BE2C (cell line): ENCODE measurements around the gene POU6F2.

Experiments
- DNase-seq: peaks from one replicate; pipeline ENCODE4 v3.0.0-alpha.2; 2020
- H3K27me3 ChIP-seq: fragments of 250-450 bp; sonication (Bioruptor Pico); 2 replicates; pipeline ENCODE4 v1.5.1; 2020; ENCODE audit warnings: mild to moderate bottlenecking
- H3K36me3 ChIP-seq: fragments of 250-450 bp; sonication (Bioruptor Pico); 2 replicates; pipeline ENCODE4 v1.5.1; 2020; ENCODE audit warnings: mild to moderate bottlenecking
- H3K4me1 ChIP-seq: fragments of 250-450 bp; sonication (Bioruptor Pico); 2 replicates; pipeline ENCODE4 v1.5.1; 2020
- H3K4me3 ChIP-seq: 2 replicates; pipeline ENCODE4 v1.5.1; 2011; ENCODE audit warnings: low read depth, low read length
- H3K9me3 ChIP-seq: fragments of 250-450 bp; sonication (Bioruptor Pico); 2 replicates; pipeline ENCODE4 v1.5.1; 2020
- TF ChIP-seq, protein P1 (sequence below): IDR thresholded peaks from 2 replicates; pipeline ENCODE4 v1.5.1; 2012; ENCODE audit warnings: mild to moderate bottlenecking, low read depth, low read length

The POU6F2 gene

DNA sequence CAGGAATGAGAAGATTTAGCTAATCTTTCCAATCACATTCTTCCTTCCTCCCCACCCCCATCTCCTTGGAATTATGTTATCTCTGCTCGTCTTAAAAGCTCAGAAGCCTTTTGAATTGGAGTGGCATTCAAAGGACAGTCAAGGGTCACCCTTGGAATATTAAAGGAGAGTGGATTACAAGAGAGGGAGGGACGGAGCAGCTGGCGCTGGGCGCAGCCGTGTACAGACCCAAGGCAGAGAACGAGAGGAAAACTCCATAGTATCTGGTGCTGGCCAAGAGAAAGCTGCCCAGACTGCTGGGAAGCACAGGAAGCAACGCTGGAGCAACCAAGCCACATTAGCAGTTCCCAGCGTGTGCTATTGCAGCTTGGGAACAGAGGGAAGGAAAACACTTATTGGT lies 95.7 kb downstream of the POU6F2 start:
- no peaks in the 10 kb centered on the region for H3K9me3 ChIP-seq
- H3K27me3 ChIP-seq: peaks cover 3% of the 10 kb centered on the region; the same call in 1 of the 2 replicates
- TF ChIP-seq, protein P1, sequence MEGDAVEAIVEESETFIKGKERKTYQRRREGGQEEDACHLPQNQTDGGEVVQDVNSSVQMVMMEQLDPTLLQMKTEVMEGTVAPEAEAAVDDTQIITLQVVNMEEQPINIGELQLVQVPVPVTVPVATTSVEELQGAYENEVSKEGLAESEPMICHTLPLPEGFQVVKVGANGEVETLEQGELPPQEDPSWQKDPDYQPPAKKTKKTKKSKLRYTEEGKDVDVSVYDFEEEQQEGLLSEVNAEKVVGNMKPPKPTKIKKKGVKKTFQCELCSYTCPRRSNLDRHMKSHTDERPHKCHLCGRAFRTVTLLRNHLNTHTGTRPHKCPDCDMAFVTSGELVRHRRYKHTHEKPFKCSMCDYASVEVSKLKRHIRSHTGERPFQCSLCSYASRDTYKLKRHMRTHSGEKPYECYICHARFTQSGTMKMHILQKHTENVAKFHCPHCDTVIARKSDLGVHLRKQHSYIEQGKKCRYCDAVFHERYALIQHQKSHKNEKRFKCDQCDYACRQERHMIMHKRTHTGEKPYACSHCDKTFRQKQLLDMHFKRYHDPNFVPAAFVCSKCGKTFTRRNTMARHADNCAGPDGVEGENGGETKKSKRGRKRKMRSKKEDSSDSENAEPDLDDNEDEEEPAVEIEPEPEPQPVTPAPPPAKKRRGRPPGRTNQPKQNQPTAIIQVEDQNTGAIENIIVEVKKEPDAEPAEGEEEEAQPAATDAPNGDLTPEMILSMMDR: no peak
- no peak overlapping the region for H3K4me3 ChIP-seq
- no peak for DNase-seq
- no peaks in the 10 kb centered on the region for H3K4me1 ChIP-seq
- H3K36me3 ChIP-seq: no peaks in the 10 kb centered on the region

DNA sequence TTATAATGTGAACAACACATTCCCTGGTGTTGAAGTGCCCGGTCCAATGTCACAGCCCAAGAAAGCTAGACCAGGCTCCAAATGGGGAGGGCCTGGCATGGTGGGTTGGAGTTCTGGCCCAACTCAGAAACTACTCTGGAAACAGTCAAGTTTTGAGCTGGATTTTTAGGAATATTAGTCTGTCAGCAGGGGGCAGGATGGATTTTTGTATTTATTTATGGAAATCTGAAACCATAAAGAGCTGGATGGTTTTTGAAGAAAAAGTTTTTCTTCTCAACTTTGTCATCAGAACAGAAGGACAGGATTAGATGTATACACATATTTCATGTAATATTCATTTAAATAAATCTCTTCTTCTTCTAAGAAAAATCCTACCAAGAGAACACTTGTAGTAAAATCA lies 97.5 kb downstream of the POU6F2 start:
- TF ChIP-seq, protein P1: no peak
- no peak for DNase-seq
- 0 out of 2 replicates have a peak, but pooled peaks cover 3% of the 10 kb centered on the region for H3K27me3 ChIP-seq

DNA sequence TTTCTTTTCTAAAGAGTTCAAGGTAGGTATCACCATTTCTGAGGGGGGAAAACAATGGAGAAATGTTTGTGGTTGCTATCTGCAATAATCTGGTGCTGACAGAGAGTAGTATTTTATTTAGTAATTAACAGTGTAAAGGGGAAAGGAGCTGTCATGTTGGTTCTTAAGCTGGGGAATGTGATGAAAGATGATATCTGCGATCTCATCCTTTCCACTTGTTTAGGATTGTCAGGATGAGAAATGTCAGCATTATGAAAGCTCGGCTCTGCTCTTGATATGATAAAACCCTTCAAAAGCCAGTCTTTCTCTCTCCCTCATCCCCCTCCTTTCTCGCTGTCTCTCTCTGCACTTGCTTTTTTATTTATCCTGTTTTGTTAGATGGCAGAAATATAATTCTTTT lies 106.1 kb downstream of the POU6F2 start:
- TF ChIP-seq, protein P1: no peak
- Histone ChIP-seq H3K4me1 (no peaks in the 10 kb centered on the region), H3K27me3 (peaks cover 7% of the 10 kb centered on the region), H3K9me3 (no peaks in the 10 kb centered on the region), H3K4me3 (no peak overlapping the region), H3K36me3 (no peaks in the 10 kb centered on the region)
- DNase-seq: no peak

More for the DNA sequence above, 97.5 kb downstream of the POU6F2 start:
- no peak overlapping the region for H3K4me3 ChIP-seq
- no peaks in the 10 kb centered on the region for H3K9me3 ChIP-seq
- H3K4me1 ChIP-seq: no peaks in the 10 kb centered on the region
- no peaks in the 10 kb centered on the region for H3K36me3 ChIP-seq

DNA sequence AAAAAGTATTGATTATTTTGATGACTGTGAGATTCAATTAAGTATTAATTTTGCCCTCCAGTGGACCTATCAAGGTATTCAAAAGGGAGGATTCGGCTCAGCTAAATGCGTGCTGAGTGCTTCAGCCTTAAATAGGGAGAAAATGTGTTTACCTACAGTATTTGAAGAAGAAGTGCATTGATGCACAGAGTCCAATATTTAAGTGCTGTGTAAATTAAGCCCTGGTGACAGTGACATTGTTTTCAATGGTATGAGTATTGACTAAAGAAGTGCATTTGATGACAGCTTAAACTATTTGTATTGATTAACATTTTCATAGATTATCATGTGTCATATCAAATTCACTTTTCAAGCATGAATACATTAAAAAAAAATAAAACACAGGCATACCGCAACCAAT lies 106.6 kb downstream of the POU6F2 start:
- TF ChIP-seq, protein P1: no peak
- DNase-seq: no peak
- Histone ChIP-seq H3K36me3 (no peaks in the 10 kb centered on the region), H3K9me3 (no peaks in the 10 kb centered on the region), H3K4me3 (no peak overlapping the region), H3K4me1 (no peaks in the 10 kb centered on the region), H3K27me3 (peaks cover 7% of the 10 kb centered on the region)

DNA sequence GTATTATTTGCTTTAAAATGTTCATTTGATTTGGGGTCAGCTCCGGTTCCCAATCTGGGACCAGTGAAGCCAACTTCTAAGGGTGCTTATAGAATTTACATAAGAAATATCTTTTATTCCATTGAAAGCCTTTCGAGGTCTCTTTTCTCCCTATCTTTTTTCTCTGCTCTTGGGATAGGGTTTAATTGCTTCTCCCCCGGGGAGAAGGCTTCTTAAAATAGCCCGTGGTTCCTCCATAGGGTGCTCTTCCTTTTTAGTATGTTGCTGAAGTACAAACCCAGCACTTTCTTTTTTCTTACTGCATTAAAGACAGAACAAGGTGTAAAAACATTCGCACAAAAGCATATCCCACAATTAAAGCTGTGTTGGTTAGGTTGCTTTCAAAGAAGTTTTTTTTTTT lies 107.5 kb downstream of the POU6F2 start:
- H3K4me3 ChIP-seq: no peak overlapping the region
- no peak for DNase-seq
- no peaks in the 10 kb centered on the region for H3K36me3 ChIP-seq
- TF ChIP-seq, protein P1: no peak
- peaks cover 7% of the 10 kb centered on the region for H3K27me3 ChIP-seq
- H3K4me1 ChIP-seq: no peaks in the 10 kb centered on the region
- no peaks in the 10 kb centered on the region for H3K9me3 ChIP-seq

DNA sequence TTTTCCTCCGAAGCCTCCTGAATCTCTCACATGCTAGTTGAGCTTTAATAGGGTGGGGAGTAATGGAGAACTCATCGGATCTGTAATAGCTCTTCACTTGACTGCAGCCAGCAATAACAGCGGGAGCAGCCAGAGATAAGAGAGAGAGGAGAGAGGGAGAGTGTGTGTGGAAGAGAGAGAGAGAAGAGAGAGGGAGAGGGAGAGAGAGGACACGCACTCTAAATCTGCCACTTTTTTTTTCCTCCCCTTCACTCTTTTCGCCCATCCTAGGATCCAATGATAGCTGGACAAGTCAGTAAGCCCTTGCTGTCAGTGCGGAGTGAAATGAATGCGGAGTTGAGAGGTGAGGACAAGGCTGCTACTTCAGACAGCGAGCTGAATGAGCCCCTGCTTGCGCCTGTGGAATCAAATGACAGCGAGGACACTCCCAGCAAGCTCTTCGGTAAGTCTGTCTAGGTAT lies 107.9 kb downstream of the POU6F2 start:
- TF ChIP-seq, protein P1: no peak
- DNase-seq: no peak

More for the DNA sequence above, 107.9 kb downstream of the POU6F2 start:
- Histone ChIP-seq H3K4me1 (no peaks in the 10 kb centered on the region), H3K27me3 (peaks cover 7% of the 10 kb centered on the region), H3K36me3 (no peaks in the 10 kb centered on the region), H3K9me3 (no peaks in the 10 kb centered on the region), H3K4me3 (no peak overlapping the region)
